Measurements from ENCODE around the gene CAMKV. TPM values are rescaled to one million over a fixed set of nuclear protein-coding genes. Genes with fewer than 3 reads are reported as not detected.

Gene CAMKV
- total and polyA plus RNA-seq, 2 of the 8 experiments (the other 6 are each of a cell fraction or from before 2014, with no cell fraction given) = 56.3 to 66.4 TPM

DNA sequence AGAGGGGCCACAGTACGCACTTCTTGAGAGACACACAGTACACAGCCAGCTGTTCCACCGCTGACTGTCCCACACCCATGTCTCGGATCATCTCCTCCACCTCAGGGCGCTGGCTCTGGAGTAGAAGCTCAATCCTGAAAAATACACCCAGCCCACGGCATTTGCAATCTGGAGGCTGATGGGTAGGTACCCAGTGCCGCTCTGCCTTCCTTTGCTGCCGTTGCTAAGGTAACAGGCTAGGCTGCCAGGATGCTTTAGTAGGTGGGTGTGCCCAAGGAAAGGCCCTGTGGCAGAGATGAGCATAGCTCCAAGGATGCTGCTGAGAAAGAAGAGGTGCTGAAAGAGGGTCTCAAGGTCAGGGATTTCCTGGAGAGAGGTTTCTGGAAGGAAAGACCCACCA is 27.9 kb downstream of the CAMKV start:
- ChIA-PET CTCF (ENCODE audit: partially characterized antibody) (interaction anchor here (0.8 to 15.2 kb wide), 27 partner anchors 8 to 302 kb away, joined by 3 to 306 read pairs (median 8); partner anchors contain the start of genes AMIGO3, CDHR4, INKA1 and IP6K1), POLR2A (ENCODE audit: partially characterized antibody) (interaction anchor here (0.7 to 1.8 kb wide), 5 partner anchors 14 to 61 kb away, joined by 3 to 5 read pairs (median 3); partner anchors contain the start of gene TRAIP)
- H2BK120ac ChIP-seq (replicated peaks; ENCODE audit: low read depth, low read length) = no peak overlapping the region
- no peak overlapping the region for H3K4me2 ChIP-seq (ENCODE audit: insufficient read depth in 1 of 2, low read depth in 2 of 2, low read length in 2 of 2)
- no peak overlapping the region for H3K4ac ChIP-seq (replicated peaks; ENCODE audit: insufficient read length, low read depth, low read length)
- no peak overlapping the region for H3K56ac ChIP-seq (replicated peaks; ENCODE audit: insufficient read length, low read depth, low read length)
- DNase-seq (ENCODE audit: low read depth in 1 of 2, low spot score in 2 of 2) (no peak), FAIRE-seq (no peak)
- no peak overlapping the region for H2BK20ac ChIP-seq (ENCODE audit: low read length)
- no peaks in the 10 kb centered on the region for H3K79me2 ChIP-seq (ENCODE audit: control insufficient read depth in 1 of 2, insufficient read depth in 2 of 2, low read length in 2 of 2)
- H3K9ac ChIP-seq (replicated peaks in 1 of 4; ENCODE audit: extremely low read depth in 1 of 4, low read depth in 3 of 4, low read length in 3 of 4) = no peak overlapping the region; a peak in 1 of 7 replicates
- 96% methylated on average over 6 of the region's 7 CpGs; no CpG with 5 or more reads in 1 of the 2 experiments for WGBS, 2 experiments (ENCODE audit: extremely low coverage in 1 of 2, insufficient coverage in 1 of 2, insufficient read length in 1 of 2, insufficient replicate concordance in 2 of 2, low coverage in 1 of 2, low lambda C conversion rate in 2 of 2, missing lambda C conversion rate in 1 of 2)
- no peaks in the 10 kb centered on the region for H3K9me3 ChIP-seq (ENCODE audit: insufficient read depth in 2 of 2, low read depth in 1 of 2, low read length in 1 of 2)
- no peak overlapping the region for H2AK5ac ChIP-seq (ENCODE audit: low read depth, low read length)
- no peak overlapping the region for H2AFZ ChIP-seq (ENCODE audit: low read length)
- H3K4me3 ChIP-seq (ENCODE audit: extremely low read depth in 1 of 4, insufficient read depth in 2 of 4, low read depth in 3 of 4, low read length in 4 of 4) = no peak overlapping the region
- no peak overlapping the region for H2BK15ac ChIP-seq (ENCODE audit: low read length)
- H4K20me1 ChIP-seq (replicated peaks in 1 of 2; ENCODE audit: control insufficient read depth in 1 of 2, insufficient read depth in 2 of 2, low read length in 2 of 2) = peaks cover 0 to 5% of the 10 kb centered on the region in 2 experiments
- no peaks in the 10 kb centered on the region for H3K23me2 ChIP-seq (ENCODE audit: low read depth, low read length)
- no peak overlapping the region for H3K18ac ChIP-seq (ENCODE audit: extremely low read depth, low read length)
- H3K79me1 ChIP-seq (ENCODE audit: low read depth, low read length) = no peaks in the 10 kb centered on the region
- H4K8ac ChIP-seq (ENCODE audit: extremely low read depth, insufficient read depth, low read length) = no peak overlapping the region
- H2BK12ac ChIP-seq (ENCODE audit: low read depth, low read length) = no peak overlapping the region
- no peak overlapping the region for H2BK5ac ChIP-seq (ENCODE audit: low read depth, low read length)
- peaks cover 2 to 43% (median 35%) of the 10 kb centered on the region in 4 experiments; a peak in 7 of 8 replicates for H3K36me3 ChIP-seq (ENCODE audit: control insufficient read depth in 2 of 4, insufficient read depth in 4 of 4, low read length in 3 of 4)
- peaks cover 0 to 6% (median 0%) of the 10 kb centered on the region in 4 experiments; a peak in 2 of 7 replicates for H3K4me1 ChIP-seq (replicated peaks in 1 of 4; ENCODE audit: control insufficient read depth in 3 of 4, insufficient read depth in 4 of 4, low read length in 3 of 4)
- no peak overlapping the region for H3K27ac ChIP-seq (ENCODE audit: low read depth, low read length)
- no peak overlapping the region for H3K23ac ChIP-seq (ENCODE audit: insufficient read length)
- no peak overlapping the region for H4K91ac ChIP-seq (replicated peaks; ENCODE audit: insufficient read length, low read length)
- H3K14ac ChIP-seq (ENCODE audit: insufficient read length) = no peak overlapping the region
- no peak overlapping the region for H4K5ac ChIP-seq (ENCODE audit: insufficient read length, low read depth, low read length)
- no peaks in the 10 kb centered on the region for H3K27me3 ChIP-seq (replicated peaks in 1 of 4; ENCODE audit: control insufficient read depth in 3 of 4, extremely low read depth in 1 of 4, insufficient read depth in 3 of 4, low read length in 3 of 4)
- TF ChIP-seq, protein P1, sequence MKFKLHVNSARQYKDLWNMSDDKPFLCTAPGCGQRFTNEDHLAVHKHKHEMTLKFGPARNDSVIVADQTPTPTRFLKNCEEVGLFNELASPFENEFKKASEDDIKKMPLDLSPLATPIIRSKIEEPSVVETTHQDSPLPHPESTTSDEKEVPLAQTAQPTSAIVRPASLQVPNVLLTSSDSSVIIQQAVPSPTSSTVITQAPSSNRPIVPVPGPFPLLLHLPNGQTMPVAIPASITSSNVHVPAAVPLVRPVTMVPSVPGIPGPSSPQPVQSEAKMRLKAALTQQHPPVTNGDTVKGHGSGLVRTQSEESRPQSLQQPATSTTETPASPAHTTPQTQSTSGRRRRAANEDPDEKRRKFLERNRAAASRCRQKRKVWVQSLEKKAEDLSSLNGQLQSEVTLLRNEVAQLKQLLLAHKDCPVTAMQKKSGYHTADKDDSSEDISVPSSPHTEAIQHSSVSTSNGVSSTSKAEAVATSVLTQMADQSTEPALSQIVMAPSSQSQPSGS (IDR thresholded peaks at IDR 0.05; ENCODE audit: low read length) = no peak
- TF ChIP-seq, protein P2, sequence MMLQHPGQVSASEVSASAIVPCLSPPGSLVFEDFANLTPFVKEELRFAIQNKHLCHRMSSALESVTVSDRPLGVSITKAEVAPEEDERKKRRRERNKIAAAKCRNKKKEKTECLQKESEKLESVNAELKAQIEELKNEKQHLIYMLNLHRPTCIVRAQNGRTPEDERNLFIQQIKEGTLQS (IDR thresholded peaks at IDR 0.05; ENCODE audit: insufficient read depth, low read depth, low read length) = no peak
- TF ChIP-seq, protein P3, sequence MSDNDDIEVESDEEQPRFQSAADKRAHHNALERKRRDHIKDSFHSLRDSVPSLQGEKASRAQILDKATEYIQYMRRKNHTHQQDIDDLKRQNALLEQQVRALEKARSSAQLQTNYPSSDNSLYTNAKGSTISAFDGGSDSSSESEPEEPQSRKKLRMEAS (IDR thresholded peaks at IDR 0.05) = no peak
- TF ChIP-seq ASH2L (IDR thresholded peaks at IDR 0.05; ENCODE audit: low read length) (no peak), JUND (IDR thresholded peaks at IDR 0.05; ENCODE audit: low read length) (no peak), KDM4A (IDR thresholded peaks at IDR 0.05; ENCODE audit: low read depth, low read length, severe bottlenecking) (no peak), POLR2AphosphoS5 (IDR thresholded peaks at IDR 0.05; ENCODE audit: low read depth, low read length) (no peak), BRCA1 (IDR thresholded peaks at IDR 0.05; ENCODE audit: low read depth, low read length) (no peak), TBP (IDR thresholded peaks at IDR 0.05; ENCODE audit: low read depth, low read length) (no peak), HDAC2 (IDR thresholded peaks at IDR 0.05; ENCODE audit: borderline replicate concordance in 1 of 2, low read depth in 2 of 2, low read length in 2 of 2) (no peak)
